Adrenal gland (tissue), 19 donors: ENCODE measurements around the gene COLGALT1. TPM values are rescaled to one million over a fixed set of nuclear protein-coding genes. Genes with fewer than 3 reads are reported as not detected.
"Not testable (repeated sequence)": the region's sequence is repeated elsewhere in the genome, so short reads cannot be mapped to it uniquely, and the experiment has no call there.

Experiments used
- DNase-seq, 7 donors: peaks; one replicate each; pipeline ENCODE4 v3.0.0-alpha.2; 2019 to 2020
- H3K27ac ChIP-seq, 5 donors: fragments of 200-600 bp; sonication (generic) in 4 of 5; 1 replicate in 3 of 5; 2 replicates in 2 of 5; pipeline versions ENCODE4 v1.5.1 to v1.8.0; 2016 to 2020; ENCODE audit warnings: mild to moderate bottlenecking in 1 of 5
- H3K27me3 ChIP-seq: fragments of 200-600 bp; 2 replicates; pipeline ENCODE4 v1.8.0; 2021
- H3K36me3 ChIP-seq, 2 donors: fragments of 200-600 bp; replicated peaks in 1 of 2; 1 replicate in 1 of 2; 2 replicates in 1 of 2; pipeline versions ENCODE4 v1.5.1 to v1.8.0; 2018 to 2022
- H3K4me1 ChIP-seq, 2 donors: fragments of 200-600 bp; replicated peaks in 1 of 2; 1 replicate in 1 of 2; 2 replicates in 1 of 2; pipeline versions ENCODE4 v1.5.1 to v1.8.0; 2018 to 2021
- H3K4me3 ChIP-seq, 4 donors: fragments of 200-600 bp; sonication (generic) in 3 of 4; one replicate each; pipeline ENCODE4 v1.5.1; 2016 to 2018
- H3K9me3 ChIP-seq, 3 donors: fragments of 200-600 bp; sonication (generic) in 1 of 3; replicated peaks in 1 of 3; 1 replicate in 2 of 3; 2 replicates in 1 of 3; pipeline versions ENCODE4 v1.5.1 to v1.8.0; 2016 to 2021
- CTCF ChIP-seq, 6 experiments: fragments of 450-650 bp in 4 of 6; fragments of 200-600 bp in 2 of 6; sonication (generic) in 1 of 6; IDR thresholded peaks; 1 replicate in 5 of 6; 2 replicates in 1 of 6; pipeline versions ENCODE4 v1.5.1 to v1.8.0; 2016 to 2021; ENCODE audit warnings: antibody characterized with exemption in 6 of 6, mild to moderate bottlenecking in 2 of 6, moderate library complexity in 1 of 6
- POLR2A ChIP-seq, 2 donors: fragments of 450-650 bp; IDR thresholded peaks; one replicate each; pipeline ENCODE4 v1.6.1; 2017; ENCODE audit warnings: antibody characterized with exemption in 2 of 2, mild to moderate bottlenecking in 2 of 2, moderate library complexity in 1 of 2
- WGBS, 4 donors: extraction: QIAGEN DNeasy Blood & Tissue Kit in 2 of 4; methylation state at CpG; one replicate each; pipeline versions ENCODE4 v1.1.5 to v1.1.7; 2013 to 2017; 5-methylcytosine and 5-hydroxymethylcytosine counted together
- intact Hi-C, 2 donors: fragments of 100-400 bp; cut with DNase I; formaldehyde crosslinking; loops; one replicate each; pipeline versions ENCODE4 v1.14.1 to v1.15.0; 2022 to 2023
- long read RNA-seq, 10 donors: library from polyadenylated mRNA in 3 of 10; unstranded in 2 of 10; stranded (forward) in 1 of 10; transcript quantifications; one replicate each; pipeline ENCODE4 v2.0.0 and lab custom pipeline, GENCODE V29; 2021 to 2026
- polyA plus RNA-seq, 3 donors: library from polyadenylated mRNA; stranded (reverse); fragments of 200-250 nt in 2 of 3; fragments of 350-450 nt in 1 of 3; fragmentation: Illumina TruSeq in 1 of 3; extraction: RNeasy Lipid Tissue Mini Kit (QIAGEN cat#74804) in 1 of 3; gene quantifications; one replicate each; pipeline ENCODE4 v1.2.3, GENCODE V29; 2013 to 2014
- total RNA-seq, 9 donors: library from RNA; depleted of rRNA in 4 of 9; stranded (reverse); fragments of >200 nt in 4 of 9; fragments of 120-200 nt in 1 of 9; fragmentation: NEBNext Ultra II Directional in 1 of 9; extraction: Animal tissue kit (Norgen Biotek cat#: 25700) in 1 of 9; gene quantifications; one replicate each; pipeline versions ENCODE4 v1.1.0 to v1.2.4, GENCODE V29; 2013 to 2023
- donor health status: healthy with polysubstance abuse.
- donor health status: Bipolar disorder and iron deficiency.
- donor health status: DM: yes; HTN: yes; CAD: no.
- donor health status: DM: no; HTN: no; CAD: no.
- donor health status: DM: no; HTN: no; CAD: no.
- donor health status: DM: yes; HTN: yes; CAD: no.

The COLGALT1 gene
- total RNA-seq (10 to 100 TPM; 23.5 to 79.1 (median 59.3) TPM), polyA plus RNA-seq (10 to 100 TPM; 30.7 to 81.0 (median 39.8) TPM)
- long read RNA-seq, donor 1, transcript COLGALT1-201 (12 exons, 3,704 nt), result major isoform, 7 of 11 reads
- long read RNA-seq, donor 1, partial matches to known transcripts, result 0 of 11 reads
- long read RNA-seq, donor 1, other reads (novel, unspliced or antisense), result 0 of 11 reads
- long read RNA-seq, donor 2, partial matches to known transcripts, result 0 of 2 reads
- long read RNA-seq, donor 2, other reads (novel, unspliced or antisense), result 0 of 2 reads
- long read RNA-seq, donor 3, partial matches to known transcripts, result 0 of 1 reads
- long read RNA-seq, donor 3, other reads (novel, unspliced or antisense), result 0 of 1 reads
- long read RNA-seq, donor 4, transcript COLGALT1-201 (12 exons, 3,704 nt), result major isoform, 5 of 25 reads
- long read RNA-seq, donor 4, partial matches to known transcripts, result 0 of 25 reads
- long read RNA-seq, donor 4, other reads (novel, unspliced or antisense), result 19 of 25 reads
- long read RNA-seq, donor 5, transcript COLGALT1-201 (12 exons, 3,704 nt), result major isoform, 45 of 62 reads
- long read RNA-seq, donor 5, partial matches to known transcripts, result 4 of 62 reads
- long read RNA-seq, donor 5, other reads (novel, unspliced or antisense), result 11 of 62 reads
- long read RNA-seq, donor 6, partial matches to known transcripts, result 7 of 11 reads
- long read RNA-seq, donor 6, other reads (novel, unspliced or antisense), result 0 of 11 reads
- long read RNA-seq, donor 7, partial matches to known transcripts, result 0 of 8 reads
- long read RNA-seq, donor 7, other reads (novel, unspliced or antisense), result 0 of 8 reads
- long read RNA-seq, donor 8, transcript COLGALT1-201 (12 exons, 3,704 nt), result major isoform, 8 of 9 reads
- long read RNA-seq, donor 8, partial matches to known transcripts, result 0 of 9 reads
- long read RNA-seq, donor 8, other reads (novel, unspliced or antisense), result 0 of 9 reads
- long read RNA-seq, donor 9, partial matches to known transcripts, result 0 of 3 reads
- long read RNA-seq, donor 9, other reads (novel, unspliced or antisense), result 0 of 3 reads
- long read RNA-seq, donor 10, partial matches to known transcripts, result 0 of 2 reads
- long read RNA-seq, donor 10, other reads (novel, unspliced or antisense), result 0 of 2 reads

GRCh38 chr19:17555480-17555928, at the start of gene COLGALT1:
Gene COLGALT1 (plus strand): TSS chr19:17555649. CDS start chr19:17555714, 65 bp downstream.
- no peaks in the 10 kb centered on the region for H3K27me3 ChIP-seq
- intact Hi-C loops, result no loop called here
- peaks cover 13 to 40% of the 10 kb centered on the region in 2 donors for H3K4me1 ChIP-seq
- H3K4me3 ChIP-seq, result peak within 1 kb of the TSS; percentile 77 to 99 (median 87)
- DNase-seq, result peak; percentile 97 to 100 (median 99)
- peaks cover 0 to 21% of the 10 kb centered on the region in 2 donors for H3K36me3 ChIP-seq
- TF ChIP-seq POLR2A (IDR thresholded peaks at IDR 0.05) (peak; percentile 10 to 36), CTCF (IDR thresholded peaks at IDR 0.05) (no peak)
- H3K27ac ChIP-seq, result peak within 1 kb of the TSS; percentile 54 to 93 (median 74)
- H3K9me3 ChIP-seq, result no peaks in the 10 kb centered on the region
- 0 to 1% (median 0%) methylated on average over 22 to 64 of the region's 64 CpGs; no CpG with 5 or more reads in 1 of the 4 donors for WGBS, 4 donors

DNA sequence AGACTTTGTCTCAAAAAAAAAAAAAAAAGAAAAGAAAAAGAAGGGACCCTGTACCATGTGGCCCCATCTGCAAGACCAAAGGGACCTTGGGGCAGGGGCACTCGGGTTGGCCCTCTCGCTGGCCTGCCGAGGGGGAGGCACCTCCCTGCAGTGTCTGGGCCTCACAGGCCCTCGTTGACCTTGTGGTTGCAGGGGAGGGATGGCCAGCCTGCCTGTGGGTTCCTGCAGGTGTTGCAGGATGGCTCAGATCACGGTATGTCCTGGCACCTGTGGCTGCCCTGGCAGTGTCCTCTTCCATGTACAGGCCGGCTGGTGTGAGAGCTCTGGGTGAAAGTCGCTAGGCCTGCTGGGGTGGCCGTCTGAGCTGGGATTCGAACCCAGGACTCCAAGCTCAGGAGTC, 48.7 kb upstream of the COLGALT1 start:
- peaks cover 23 to 27% of the 10 kb centered on the region in 2 donors for H3K4me1 ChIP-seq

DNA sequence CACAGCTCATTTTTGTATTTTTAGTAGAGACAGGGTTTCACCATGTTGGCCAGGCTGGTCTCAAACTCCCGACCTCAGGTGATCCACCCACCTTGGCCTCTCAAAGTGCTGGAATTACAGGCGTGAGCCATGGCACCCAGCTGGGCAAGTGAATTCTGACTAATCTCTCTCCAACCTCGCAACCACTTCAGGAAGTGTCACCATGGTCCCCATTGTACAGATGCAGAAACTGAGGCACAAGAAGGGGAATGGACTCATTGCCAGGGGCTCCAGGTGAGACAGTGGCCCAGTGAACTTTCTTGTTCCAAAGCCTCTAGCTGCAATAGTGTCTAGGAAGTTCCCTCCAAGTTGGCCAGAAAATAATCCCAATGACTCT, 46.9 kb upstream of the COLGALT1 start:
- intact Hi-C loops, DNase-seq, H3K4me3 ChIP-seq, H3K36me3 ChIP-seq, H3K9me3 ChIP-seq, H3K27me3 ChIP-seq: not testable (repeated sequence)
- Histone ChIP-seq H3K4me1 (peaks cover 33% of the 10 kb centered on the region in 2 donors), H3K27ac (peak overlapping the region; percentile 76 to 96 (median 87))
- 76 to 94% (median 91%) methylated on average over 3 of the region's 3 CpGs for WGBS, 4 donors

More for the DNA sequence above, 48.7 kb upstream of the COLGALT1 start:
- Histone ChIP-seq H3K4me3 (no peak overlapping the region), H3K9me3 (no peaks in the 10 kb centered on the region), H3K36me3 (no peaks in the 10 kb centered on the region), H3K27ac (peak overlapping the region in 2 of 5 donors; percentile 84 to 87), H3K27me3 (no peaks in the 10 kb centered on the region)
- WGBS, 4 donors, result 54 to 61% (median 59%) methylated on average over 9 of the region's 9 CpGs
- intact Hi-C loops, result no loop called here
- peak in 2 of 7 donors; percentile 43 to 60 for DNase-seq
- TF ChIP-seq POLR2A (IDR thresholded peaks at IDR 0.05) (no peak), CTCF (IDR thresholded peaks at IDR 0.05) (no peak)

- TF ChIP-seq CTCF (IDR thresholded peaks at IDR 0.05) (no peak), POLR2A (IDR thresholded peaks at IDR 0.05) (no peak)
- no peaks in the 10 kb centered on the region for H3K36me3 ChIP-seq
- peaks cover 33% of the 10 kb centered on the region in 2 donors for H3K4me1 ChIP-seq
- H3K4me3 ChIP-seq, result peak overlapping the region in 2 of 4 donors; percentile 88 to 90
- WGBS, 4 donors, result 45 to 52% (median 48%) methylated on average over 13 of the region's 13 CpGs
- H3K27ac ChIP-seq, result peak overlapping the region in 3 of 5 donors; percentile 27 to 99 (median 99)
- no peaks in the 10 kb centered on the region for H3K9me3 ChIP-seq
- intact Hi-C loops, result no loop called here
- H3K27me3 ChIP-seq, result no peaks in the 10 kb centered on the region
- DNase-seq, result no peak
Observed at GRCh38 chr19:17510220-17510993, 45.0 kb upstream of the COLGALT1 start.
